ENCODE data around the gene SGMS1.

The SGMS1 gene

GRCh38 chr10:50410066-50410811 is 213.5 kb downstream of the SGMS1 start:
- DNase-seq (ENCODE audit: low spot score) = no peak
- TF ChIP-seq CTCF (IDR thresholded peaks at IDR 0.05; ENCODE audit: extremely low read depth, missing control alignments) = no peak

GRCh38 chr10:50407076-50407801 is 216.5 kb downstream of the SGMS1 start:
- TF ChIP-seq CTCF (IDR thresholded peaks at IDR 0.05; ENCODE audit: extremely low read depth, missing control alignments) = no peak
- no peak for DNase-seq (ENCODE audit: low spot score)

GRCh38 chr10:50406457-50407070 is 217.2 kb downstream of the SGMS1 start:
- DNase-seq (ENCODE audit: low spot score) = no peak
- TF ChIP-seq CTCF (IDR thresholded peaks at IDR 0.05; ENCODE audit: extremely low read depth, missing control alignments) = no peak

GRCh38 chr10:50405723-50406122 is 218.0 kb downstream of the SGMS1 start:
- no peak for DNase-seq (ENCODE audit: low spot score)
- TF ChIP-seq CTCF (IDR thresholded peaks at IDR 0.05; ENCODE audit: extremely low read depth, missing control alignments) = no peak

- no peak for DNase-seq (ENCODE audit: low spot score)
- TF ChIP-seq CTCF (IDR thresholded peaks at IDR 0.05; ENCODE audit: extremely low read depth, missing control alignments) = no peak
Observed at GRCh38 chr10:50404021-50404773, 219.6 kb downstream of the SGMS1 start.

GRCh38 chr10:50403074-50403473 is 220.7 kb downstream of the SGMS1 start:
- no peak for TF ChIP-seq CTCF (IDR thresholded peaks at IDR 0.05; ENCODE audit: extremely low read depth, missing control alignments)

More at GRCh38 chr10:50403074-50403473, 220.7 kb downstream of the SGMS1 start:
- DNase-seq (ENCODE audit: low spot score) = no peak

Measured in GM20000 (cell line).